ENCODE results near the gene GPC6.

DNA sequence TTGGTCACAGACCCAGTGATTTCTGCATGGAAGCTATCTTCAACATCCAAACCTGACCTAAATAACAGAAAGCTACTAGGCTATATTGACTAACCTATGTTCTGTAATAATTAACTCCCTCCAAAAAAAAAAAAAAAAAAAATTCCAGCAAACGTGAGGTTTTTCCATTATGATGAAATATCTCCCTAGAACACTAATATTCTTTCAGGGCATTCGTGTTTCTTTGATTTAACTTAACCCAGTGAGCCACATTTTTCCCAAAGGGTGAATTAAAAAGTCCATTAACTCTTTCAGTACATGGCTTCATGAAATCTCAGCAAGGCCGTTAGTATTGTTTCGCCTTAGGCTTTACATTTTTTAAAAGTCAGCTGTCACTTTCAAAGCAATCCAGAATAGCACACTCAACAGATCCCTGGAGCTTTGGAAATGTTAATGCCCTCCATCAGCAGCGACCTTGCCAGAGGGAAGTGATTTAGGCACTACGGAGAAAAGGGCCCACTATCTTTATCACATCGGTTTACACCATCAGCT, 1077.1 kb downstream of the GPC6 start:
- TF ChIP-seq CTCF (IDR thresholded peaks at IDR 0.05) = no peak
- no peak for TF ChIP-seq EZH2 (IDR thresholded peaks at IDR 0.05; ENCODE audit: borderline replicate concordance, insufficient read depth, low read depth, low read length, poor library complexity, severe bottlenecking)

Measured in B cell (primary cell).